ENCODE results near the gene OPALIN. TPM values are rescaled to one million over a fixed set of nuclear protein-coding genes. Genes with fewer than 3 reads are reported as not detected.

Gene OPALIN
- total RNA-seq, 4 donors from 2014 or later: not detected

DNA sequence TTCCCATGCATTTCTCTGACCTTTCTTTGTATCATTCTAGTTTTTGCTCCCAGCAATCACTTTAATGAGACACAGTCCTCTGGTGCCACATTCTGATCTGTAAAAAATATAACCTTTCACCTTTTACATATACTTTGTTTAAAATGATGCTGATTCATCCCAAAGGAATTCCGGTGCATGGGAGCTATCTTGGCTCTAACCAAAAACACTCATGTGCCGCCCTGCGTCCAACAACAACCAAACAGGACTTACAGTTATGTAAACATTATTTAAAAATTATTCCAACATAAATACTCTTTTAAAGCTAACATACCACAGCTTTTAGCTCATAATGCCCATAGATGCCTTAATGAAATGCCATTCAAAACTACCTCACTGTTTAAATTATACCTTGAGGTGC lies 7.7 kb upstream of the OPALIN start:
- DNase-seq (ENCODE audit: low spot score): no peak
- TF ChIP-seq, protein P1, sequence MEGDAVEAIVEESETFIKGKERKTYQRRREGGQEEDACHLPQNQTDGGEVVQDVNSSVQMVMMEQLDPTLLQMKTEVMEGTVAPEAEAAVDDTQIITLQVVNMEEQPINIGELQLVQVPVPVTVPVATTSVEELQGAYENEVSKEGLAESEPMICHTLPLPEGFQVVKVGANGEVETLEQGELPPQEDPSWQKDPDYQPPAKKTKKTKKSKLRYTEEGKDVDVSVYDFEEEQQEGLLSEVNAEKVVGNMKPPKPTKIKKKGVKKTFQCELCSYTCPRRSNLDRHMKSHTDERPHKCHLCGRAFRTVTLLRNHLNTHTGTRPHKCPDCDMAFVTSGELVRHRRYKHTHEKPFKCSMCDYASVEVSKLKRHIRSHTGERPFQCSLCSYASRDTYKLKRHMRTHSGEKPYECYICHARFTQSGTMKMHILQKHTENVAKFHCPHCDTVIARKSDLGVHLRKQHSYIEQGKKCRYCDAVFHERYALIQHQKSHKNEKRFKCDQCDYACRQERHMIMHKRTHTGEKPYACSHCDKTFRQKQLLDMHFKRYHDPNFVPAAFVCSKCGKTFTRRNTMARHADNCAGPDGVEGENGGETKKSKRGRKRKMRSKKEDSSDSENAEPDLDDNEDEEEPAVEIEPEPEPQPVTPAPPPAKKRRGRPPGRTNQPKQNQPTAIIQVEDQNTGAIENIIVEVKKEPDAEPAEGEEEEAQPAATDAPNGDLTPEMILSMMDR (IDR thresholded peaks at IDR 0.05): no peak
- no peak for ATAC-seq (ENCODE audit: low FRiP score)

DNA sequence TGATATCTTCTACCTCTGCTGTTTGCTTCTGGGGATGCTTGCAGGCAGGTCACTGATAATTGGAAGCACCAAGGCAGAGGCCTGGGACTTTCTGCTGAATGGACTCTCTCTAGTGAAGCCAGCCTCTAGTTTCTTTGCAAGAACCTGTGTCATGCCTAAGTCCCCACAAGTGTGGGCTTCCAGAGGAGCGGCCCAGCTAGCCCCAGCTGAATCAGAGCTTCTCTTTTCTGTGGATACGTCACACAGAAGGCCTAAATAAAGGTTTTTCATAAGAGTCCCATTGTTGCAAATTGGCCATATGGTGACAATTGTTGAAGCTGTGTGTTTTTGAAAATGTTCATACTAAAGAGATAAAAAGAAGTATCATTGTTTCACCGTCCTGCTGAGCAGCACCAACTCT lies 6.8 kb upstream of the OPALIN start:
- TF ChIP-seq, protein P1 (IDR thresholded peaks at IDR 0.05): no peak
- ATAC-seq (ENCODE audit: low FRiP score) (no peak), DNase-seq (ENCODE audit: low spot score) (no peak)

DNA sequence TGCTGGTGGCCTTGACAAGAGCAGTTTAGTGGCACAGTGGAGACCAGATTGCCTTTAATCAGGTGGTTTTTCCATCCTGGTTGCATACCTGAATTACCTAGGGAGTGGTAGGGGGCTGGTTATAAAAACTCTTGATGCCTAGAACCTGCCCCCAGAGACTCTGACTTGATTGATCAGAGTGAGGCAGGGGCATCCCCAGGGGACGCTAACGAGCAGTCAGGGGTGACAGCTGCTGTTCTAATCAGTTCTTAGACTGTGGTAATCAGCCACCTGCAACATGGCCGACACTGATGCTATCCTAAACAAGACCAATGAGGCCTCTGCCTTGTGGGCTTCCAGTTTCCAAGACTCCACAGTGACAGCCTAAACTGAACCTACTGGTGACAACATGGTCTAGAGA lies 2.0 kb upstream of the OPALIN start:
- no peak for DNase-seq (ENCODE audit: low spot score)
- ATAC-seq (ENCODE audit: low FRiP score): no peak
- TF ChIP-seq, protein P1 (IDR thresholded peaks at IDR 0.05): no peak

DNA sequence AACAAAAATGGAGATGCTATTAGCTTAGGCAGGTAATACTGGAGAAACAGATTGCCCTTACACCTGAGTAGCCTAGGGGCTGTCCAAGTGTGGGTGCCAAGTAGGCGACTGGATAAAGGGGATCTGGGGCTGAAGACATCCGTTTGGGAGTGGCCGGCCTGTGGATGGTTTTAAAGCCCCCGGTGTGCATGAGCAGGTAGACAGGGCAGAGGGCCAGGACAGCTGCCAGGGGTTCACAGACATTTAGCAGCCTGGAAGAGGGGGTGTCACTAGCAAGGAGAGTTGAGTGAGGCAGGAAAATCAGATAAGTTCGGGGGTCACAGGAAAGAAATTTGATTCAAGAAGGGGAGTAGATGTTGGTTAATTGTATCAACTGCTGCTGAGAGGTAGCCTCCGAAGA lies 1.5 kb upstream of the OPALIN start:
- TF ChIP-seq, protein P1 (IDR thresholded peaks at IDR 0.05): no peak

DNA sequence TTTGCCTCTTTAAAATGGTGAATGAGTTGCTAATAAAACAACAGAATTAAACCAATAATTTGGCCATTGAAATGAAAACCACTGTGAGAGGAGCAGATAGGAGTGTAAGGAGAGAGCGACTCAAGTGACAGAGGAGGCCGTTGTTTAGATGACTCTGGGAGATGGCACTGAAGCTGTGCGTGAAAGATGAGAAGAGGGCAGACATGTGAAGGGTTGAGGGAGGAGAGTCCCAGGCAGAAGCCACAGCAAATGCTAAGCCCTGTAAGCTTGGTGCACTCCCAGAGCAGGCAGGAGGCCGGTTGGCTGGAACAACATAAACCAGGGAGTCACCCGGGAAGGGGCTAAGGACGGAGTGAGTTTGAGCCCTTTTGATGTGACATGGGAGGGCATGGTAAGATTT lies 814 bp upstream of the OPALIN start:
- no peak for ATAC-seq (ENCODE audit: low FRiP score)
- TF ChIP-seq, protein P1 (IDR thresholded peaks at IDR 0.05): no peak

More for the DNA sequence above, 1.5 kb upstream of the OPALIN start:
- DNase-seq (ENCODE audit: low spot score): no peak
- ATAC-seq (ENCODE audit: low FRiP score): no peak

DNA sequence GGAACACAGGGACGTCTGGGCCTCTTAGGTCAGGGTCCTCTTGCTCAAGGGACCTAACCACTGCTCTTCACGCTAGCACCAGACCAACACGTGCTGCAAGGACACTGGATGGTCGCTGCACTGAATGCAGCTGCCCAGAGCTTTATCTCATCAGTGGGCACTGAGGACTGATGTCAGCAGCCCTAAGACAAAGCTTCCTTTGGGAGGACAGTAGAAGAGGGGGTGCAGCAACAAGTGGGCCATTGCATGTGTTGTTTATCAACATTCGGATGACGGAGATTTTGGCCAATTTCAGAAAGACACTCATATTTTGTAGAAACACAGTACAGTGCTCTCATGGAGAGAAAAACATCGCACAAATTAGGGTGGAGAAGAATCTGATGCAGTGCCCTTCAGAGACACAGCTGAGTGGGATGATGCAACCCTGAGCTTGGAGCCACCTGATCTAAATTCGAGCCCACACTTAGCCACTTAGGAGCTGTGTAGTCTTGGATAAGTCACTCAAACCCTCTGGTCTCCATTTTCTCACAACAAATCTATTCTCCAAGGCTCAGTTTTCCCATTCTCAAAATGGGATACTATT lies 1.7 kb downstream of the OPALIN start:
- ATAC-seq (ENCODE audit: low FRiP score): no peak
- TF ChIP-seq, protein P1 (IDR thresholded peaks at IDR 0.05): no peak
- no peak for DNase-seq (ENCODE audit: low spot score)

More for the DNA sequence above, 814 bp upstream of the OPALIN start:
- no peak for DNase-seq (ENCODE audit: low spot score)

DNA sequence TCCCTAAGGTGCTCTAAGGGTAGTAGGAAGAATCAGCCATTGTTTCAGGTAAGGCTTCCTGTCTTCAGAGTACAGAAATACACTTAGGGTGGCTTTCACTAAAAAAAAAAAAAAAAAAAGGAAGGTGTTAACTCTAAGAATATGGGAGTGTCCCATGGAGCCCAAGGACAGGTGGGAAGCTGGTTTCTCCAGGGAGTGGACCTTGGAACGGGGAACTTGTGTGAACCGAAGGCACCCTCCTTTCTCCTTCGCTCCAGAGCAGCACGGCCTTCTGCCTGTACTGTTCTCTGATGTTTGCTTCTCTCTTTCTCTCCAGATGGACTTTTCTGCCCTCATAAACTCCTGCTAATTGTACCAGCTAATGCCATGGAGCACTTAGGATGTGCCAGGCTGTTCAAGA lies 6.2 kb downstream of the OPALIN start:
- DNase-seq (ENCODE audit: low spot score) (no peak), ATAC-seq (ENCODE audit: low FRiP score) (no peak)
- TF ChIP-seq, protein P1 (IDR thresholded peaks at IDR 0.05): no peak
